HCT116 (cell line): ENCODE results near the gene TMEM151A. TPM values are rescaled to one million over a fixed set of nuclear protein-coding genes. Genes with fewer than 3 reads are reported as not detected.

ENCODE experiments used
- ATAC-seq: fragments of 200-7000 bp; cut with Tn5 transposase; 2 replicates; pipeline ENCODE4 v1.9.1; 2020; ENCODE audit warnings: mild to moderate bottlenecking, moderate library complexity
- BruUV-seq: library from RNA; stranded (reverse); fragments of 400-500 nt; replicated peaks from 2 replicates; lab custom pipeline; 2021; lab: Mats Ljungman, UMichigan
- CTCF ChIA-PET: fragments of 300-600 bp; sonication (Branson Sonifier 250); formaldehyde crosslinking; loops from one replicate; lab custom pipeline; 2021; ENCODE audit warnings: antibody characterized with exemption; lab: Charles Lee
- POLR2A ChIA-PET: fragments of 300-600, 350-600 bp; sonication (Branson Sonifier 250); formaldehyde crosslinking; loops from one replicate; lab custom pipeline; 2021; ENCODE audit warnings: antibody characterized with exemption; lab: Charles Lee
- RAD21 ChIA-PET, 2 experiments: fragments of 300-600 bp; sonication (Branson Sonifier 250); formaldehyde crosslinking; loops; one replicate each; lab custom pipeline; 2023; ENCODE audit warnings: low total read pairs in 2 of 2; ENCODE audit not compliant: uncharacterized antibody in 2 of 2, unreplicated experiment in 2 of 2, low non-redundant PET in 1 of 2; lab: Charles Lee
- DNase-seq: peaks from one replicate; pipeline ENCODE4 v3.0.0-alpha.2; 2010; ENCODE audit warnings: low read depth, low spot score
- H2AFZ ChIP-seq: fragments of 200-600 bp; shearing (Covaris generic), sonication (generic); 2 replicates; pipeline ENCODE4 v1.6.1; 2017; ENCODE audit warnings: low read depth, mixed run types, mixed read lengths, antibody characterized with exemption, low read length; ENCODE audit not compliant: poor library complexity, severe bottlenecking
- H3K27ac ChIP-seq: 2 replicates; pipeline ENCODE4 v1.5.1; 2012; ENCODE audit warnings: low read depth, low read length
- H3K27me3 ChIP-seq: fragments of 200-600 bp; sonication (generic); 2 replicates; pipeline ENCODE4 v1.6.1; 2016; ENCODE audit warnings: mixed run types, low read length, mixed read lengths; ENCODE audit not compliant: insufficient read depth
- H3K36me3 ChIP-seq, 2 experiments: fragments of 200-500 bp in 1 of 2; fragments of 200-600 bp in 1 of 2; sonication (Bioruptor generic) in 1 of 2; sonication (generic) in 1 of 2; 2 replicates each; pipeline versions ENCODE4 v1.5.1 to v1.6.1; 2014 to 2016; ENCODE audit warnings: low read length in 2 of 2, inconsistent platforms in 1 of 2, mixed read lengths in 1 of 2, mixed run types in 1 of 2; ENCODE audit not compliant: insufficient read depth in 2 of 2, control insufficient read depth in 1 of 2
- H3K4me1 ChIP-seq, 2 experiments: fragments of 200-600 bp in 1 of 2; sonication (generic) in 1 of 2; 2 replicates each; pipeline versions ENCODE4 v1.5.1 to v1.6.1; 2012 to 2017; ENCODE audit warnings: low read length in 2 of 2, inconsistent platforms in 1 of 2, mild to moderate bottlenecking in 1 of 2, mixed read lengths in 1 of 2, mixed run types in 1 of 2, moderate library complexity in 1 of 2; ENCODE audit not compliant: insufficient read depth in 2 of 2, control insufficient read depth in 1 of 2
- H3K4me2 ChIP-seq: fragments of 200-600 bp; sonication (generic); 2 replicates; pipeline ENCODE4 v1.6.1; 2017; ENCODE audit warnings: mixed run types, low read length, mixed read lengths
- H3K4me3 ChIP-seq, 2 experiments: fragments of 200-600 bp in 1 of 2; sonication (generic) in 1 of 2; replicated peaks in 1 of 2; 2 replicates each; pipeline ENCODE4 v1.5.1; 2011 to 2016; ENCODE audit warnings: low read length in 2 of 2, control low read depth in 1 of 2, low read depth in 1 of 2, mild to moderate bottlenecking in 1 of 2, mixed read lengths in 1 of 2, mixed run types in 1 of 2
- H3K79me2 ChIP-seq: fragments of 200-600 bp; sonication (generic); 2 replicates; pipeline ENCODE4 v1.6.1; 2017; ENCODE audit warnings: mild to moderate bottlenecking, mixed run types, low read length, moderate library complexity, mixed read lengths; ENCODE audit not compliant: insufficient read depth
- H3K9ac ChIP-seq: fragments of 200-600 bp; sonication (generic); 2 replicates; pipeline ENCODE4 v1.6.1; 2016; ENCODE audit warnings: low read length, mixed read lengths
- H3K9me2 ChIP-seq: fragments of 200-600 bp; sonication (generic), shearing (Covaris generic); 2 replicates; pipeline ENCODE4 v1.6.1; 2017; ENCODE audit warnings: mixed run types, mild to moderate bottlenecking, moderate library complexity; ENCODE audit not compliant: insufficient read depth
- H3K9me3 ChIP-seq, 2 experiments: fragments of 200-500 bp in 1 of 2; fragments of 200-600 bp in 1 of 2; sonication (Bioruptor generic) in 1 of 2; sonication (generic) in 1 of 2; 2 replicates each; pipeline ENCODE4 v1.6.1; 2014 to 2017; ENCODE audit warnings: low read length in 2 of 2, mixed read lengths in 2 of 2, inconsistent platforms in 1 of 2, low read depth in 1 of 2, mild to moderate bottlenecking in 1 of 2, mixed run types in 1 of 2, moderate library complexity in 1 of 2; ENCODE audit not compliant: control insufficient read depth in 1 of 2, insufficient read depth in 1 of 2
- H4K20me1 ChIP-seq: fragments of 200-600 bp; sonication (generic), shearing (Covaris generic); 2 replicates; pipeline ENCODE4 v1.6.1; 2017; ENCODE audit warnings: mixed run types, mild to moderate bottlenecking, moderate library complexity; ENCODE audit not compliant: insufficient read depth
- ATF3 ChIP-seq: IDR thresholded peaks from 2 replicates; pipeline ENCODE4 v1.6.1; 2012
- CBX3 ChIP-seq: IDR thresholded peaks from 2 replicates; pipeline ENCODE4 v1.6.1; 2012; ENCODE audit warnings: low read depth
- ELF1 ChIP-seq: IDR thresholded peaks from 2 replicates; pipeline ENCODE4 v1.6.1; 2012; ENCODE audit warnings: low read depth, borderline replicate concordance
- EZH2 ChIP-seq: fragments of 200-600 bp; sonication (generic); IDR thresholded peaks from 2 replicates; pipeline ENCODE4 v1.6.1; 2017; ENCODE audit warnings: antibody characterized with exemption, mixed run types
- JUND ChIP-seq: IDR thresholded peaks from 2 replicates; pipeline ENCODE4 v1.6.1; 2012
- POLR2AphosphoS5 ChIP-seq: IDR thresholded peaks from 2 replicates; pipeline ENCODE4 v1.6.1; 2011; ENCODE audit warnings: mild to moderate bottlenecking, low read depth, low read length, moderate library complexity
- SIN3A ChIP-seq: IDR thresholded peaks from 2 replicates; pipeline ENCODE4 v1.6.1; 2012; ENCODE audit warnings: low read depth
- TCF7L2 ChIP-seq: IDR thresholded peaks from 2 replicates; pipeline ENCODE4 v1.7.0; 2011; ENCODE audit warnings: borderline replicate concordance, inconsistent platforms; ENCODE audit not compliant: insufficient read depth, insufficient read length; ENCODE audit errors: extremely low read depth
- ZBTB33 ChIP-seq: IDR thresholded peaks from 2 replicates; pipeline ENCODE4 v1.6.1; 2011; ENCODE audit warnings: mild to moderate bottlenecking, low read length, moderate library complexity; ENCODE audit not compliant: insufficient replicate concordance; ENCODE audit errors: extremely low read depth
- ZFX ChIP-seq: fragments of 450-650 bp; IDR thresholded peaks from 2 replicates; pipeline ENCODE4 v1.6.1; 2017
- ZNF274 ChIP-seq: fragments of 200-500 bp; sonication (Bioruptor generic); IDR thresholded peaks from 2 replicates; pipeline ENCODE4 v1.6.1; 2014; ENCODE audit warnings: mild to moderate bottlenecking, low read depth, low read length, inconsistent platforms
- intact Hi-C: fragments of 100-400 bp; cut with micrococcal nuclease; formaldehyde crosslinking; loops from 2 replicates; pipeline ENCODE4 v1.10.0; 2022
- total RNA-seq: library from RNA; stranded (reverse); gene quantifications from one replicate; pipeline ENCODE4 v1.2.1, GENCODE V29; 2021; ENCODE audit not compliant: unreplicated experiment

Gene TMEM151A
- total RNA-seq, 1 experiment from 2014 or later = 5.9 TPM

- Histone ChIP-seq H2AFZ (no peak within 1 kb of the TSS), H3K9ac (no peak within 1 kb of the TSS), H3K9me2 (no peaks in the 10 kb centered on the region), H3K36me3 (no peaks in the 10 kb centered on the region), H3K79me2 (no peaks in the 10 kb centered on the region), H3K9me3 (no peaks in the 10 kb centered on the region), H3K4me3 (no peak within 1 kb of the TSS), H3K4me2 (no peak within 1 kb of the TSS), H3K27ac (no peak within 1 kb of the TSS), H3K27me3 (no peaks in the 10 kb centered on the region), H4K20me1 (no peaks in the 10 kb centered on the region), H3K4me1 (peaks cover 10 to 19% of the 10 kb centered on the region in 2 experiments)
- ATAC-seq (no peak), DNase-seq (no peak)
- RAD21 ChIA-PET = no interaction called here
- intact Hi-C loops = no loop called here
- POLR2A ChIA-PET = no interaction called here
- CTCF ChIA-PET = no interaction called here
- TF ChIP-seq ZFX (no peak), ATF3 (no peak), ZBTB33 (no peak)
- BruUV-seq = no TSS peak
These were observed 25.2 kb downstream of the TMEM151A start, which contains the start of gene CD248 for GRCh38 chr11:66316849-66317251. Gene CD248, minus strand, starts transcription at chr11:66317044. Its CDS starts 17 bp downstream, at chr11:66317027.

GRCh38 chr11:66317322-66317722 lies 25.6 kb downstream of the TMEM151A start:
- Histone ChIP-seq H3K4me2 (no peak overlapping the region), H3K4me1 (peaks cover 10 to 15% of the 10 kb centered on the region in 2 experiments), H4K20me1 (no peaks in the 10 kb centered on the region), H3K4me3 (no peak overlapping the region), H3K9ac (no peak overlapping the region), H3K9me3 (no peaks in the 10 kb centered on the region), H3K9me2 (no peaks in the 10 kb centered on the region), H3K27me3 (no peaks in the 10 kb centered on the region), H3K36me3 (no peaks in the 10 kb centered on the region), H3K79me2 (no peaks in the 10 kb centered on the region), H3K27ac (no peak overlapping the region), H2AFZ (no peak overlapping the region)
- ChIA-PET CTCF (no interaction called here), RAD21 (no interaction called here), POLR2A (no interaction called here)
- DNase-seq = no peak
- TF ChIP-seq JUND = no peak
- no peak for TF ChIP-seq SIN3A
- no peak for TF ChIP-seq ZNF274
- no peak for TF ChIP-seq ATF3
- no peak for TF ChIP-seq EZH2
- TF ChIP-seq POLR2AphosphoS5 = no peak
- no peak for TF ChIP-seq ELF1
- no peak for TF ChIP-seq CBX3
- no peak for TF ChIP-seq TCF7L2
- intact Hi-C loops = no loop called here
- BruUV-seq = no TSS peak
- ATAC-seq = no peak
